SW480 (cell line): ENCODE measurements around the gene PALLD.
"Not testable (repeated sequence)": the region's sequence is repeated elsewhere in the genome, so short reads cannot be mapped to it uniquely, and the experiment has no call there.

Experiments used
- DNase-seq: peaks from one replicate; pipeline ENCODE4 v3.0.0-alpha.2; 2016; ENCODE audit warnings: low spot score

PALLD gene

DNA sequence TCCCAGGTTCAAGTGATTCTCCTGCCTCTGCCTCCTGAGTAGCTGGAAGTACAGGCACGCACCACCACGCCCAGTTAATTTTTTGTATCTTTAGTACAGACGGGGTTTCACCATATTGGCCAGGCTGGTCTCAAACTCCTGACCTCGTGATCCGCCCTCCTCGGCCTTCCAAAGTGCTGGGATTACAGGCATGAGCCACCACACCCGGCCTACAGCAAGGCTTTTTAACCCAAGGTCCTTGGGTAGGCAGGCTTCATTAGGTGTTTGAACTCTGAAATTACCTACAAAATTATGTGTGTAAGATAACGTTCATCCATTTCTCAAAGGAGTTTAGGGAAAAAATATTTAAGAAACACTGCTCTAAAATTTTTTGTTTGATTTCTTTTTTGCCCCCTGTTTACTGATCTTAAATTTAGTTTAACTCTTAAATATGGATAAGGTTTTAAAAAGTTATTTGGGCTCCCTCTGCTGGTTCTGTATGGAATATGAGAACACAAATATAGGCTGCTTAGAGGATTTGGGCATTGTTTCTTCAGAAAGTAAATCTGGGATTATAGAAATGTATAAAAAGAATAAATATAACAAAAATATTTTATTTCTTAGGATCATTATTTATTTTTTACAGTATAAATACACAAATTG lies 420.4 kb downstream of the PALLD start:
- DNase-seq = peak; percentile 27

DNA sequence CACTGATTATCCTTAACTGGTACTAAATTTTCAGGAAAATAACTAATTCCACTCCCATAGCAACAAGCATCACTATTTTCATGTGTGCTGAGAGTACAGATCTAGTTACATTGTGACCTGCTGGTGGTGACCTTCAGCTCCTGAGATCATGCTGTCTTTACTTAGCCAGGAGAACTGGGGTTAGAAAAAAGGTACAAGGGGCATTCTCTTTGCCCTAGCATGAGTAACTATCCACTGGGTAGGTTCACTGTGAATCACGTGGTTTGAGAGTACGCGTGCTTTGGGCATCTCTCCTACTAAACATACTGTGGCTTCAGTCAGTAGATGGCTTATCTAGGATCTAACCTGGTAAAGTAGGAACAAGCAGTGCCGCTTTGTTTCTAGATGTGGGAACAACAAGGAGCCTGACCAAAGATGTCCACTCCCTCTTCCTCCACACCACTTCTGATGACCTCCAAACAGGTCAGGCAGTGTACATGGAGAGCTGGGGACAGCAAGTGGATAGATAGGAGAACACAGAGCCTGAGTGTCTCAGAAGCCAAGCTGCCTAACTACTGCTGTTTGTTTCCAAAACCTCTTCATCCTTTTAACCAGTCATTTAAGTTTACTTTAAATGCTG lies 423.0 kb downstream of the PALLD start:
- no peak for DNase-seq

DNA sequence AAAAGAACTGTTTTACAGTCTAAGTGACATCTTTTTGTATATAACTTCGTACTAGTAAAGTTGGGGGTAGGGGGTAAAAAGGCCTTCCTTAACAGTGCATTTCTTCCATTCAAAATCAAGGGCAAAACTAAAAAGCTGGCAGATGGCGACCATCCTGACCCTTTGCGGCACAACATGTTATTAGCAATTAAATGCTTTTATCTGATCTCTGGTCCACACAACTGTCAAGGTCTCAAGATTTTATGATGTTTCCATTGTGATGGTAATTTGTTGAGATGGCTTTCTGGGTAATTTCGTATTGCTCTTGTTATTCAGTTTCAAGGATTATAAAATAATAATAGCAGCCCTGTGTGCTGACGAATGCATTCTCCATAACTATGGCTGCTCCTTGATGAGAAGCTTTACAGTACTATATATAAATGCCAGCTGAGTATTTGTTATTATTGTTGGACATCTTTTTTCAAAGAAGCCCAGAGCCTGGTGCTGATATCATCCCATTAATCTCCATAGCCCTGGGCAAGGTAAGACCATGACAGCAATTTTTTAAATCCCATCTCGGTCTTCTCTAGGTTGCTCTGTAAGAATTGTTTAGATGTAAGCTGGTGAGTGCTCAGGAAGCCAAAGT lies 423.7 kb downstream of the PALLD start:
- DNase-seq = no peak

DNA sequence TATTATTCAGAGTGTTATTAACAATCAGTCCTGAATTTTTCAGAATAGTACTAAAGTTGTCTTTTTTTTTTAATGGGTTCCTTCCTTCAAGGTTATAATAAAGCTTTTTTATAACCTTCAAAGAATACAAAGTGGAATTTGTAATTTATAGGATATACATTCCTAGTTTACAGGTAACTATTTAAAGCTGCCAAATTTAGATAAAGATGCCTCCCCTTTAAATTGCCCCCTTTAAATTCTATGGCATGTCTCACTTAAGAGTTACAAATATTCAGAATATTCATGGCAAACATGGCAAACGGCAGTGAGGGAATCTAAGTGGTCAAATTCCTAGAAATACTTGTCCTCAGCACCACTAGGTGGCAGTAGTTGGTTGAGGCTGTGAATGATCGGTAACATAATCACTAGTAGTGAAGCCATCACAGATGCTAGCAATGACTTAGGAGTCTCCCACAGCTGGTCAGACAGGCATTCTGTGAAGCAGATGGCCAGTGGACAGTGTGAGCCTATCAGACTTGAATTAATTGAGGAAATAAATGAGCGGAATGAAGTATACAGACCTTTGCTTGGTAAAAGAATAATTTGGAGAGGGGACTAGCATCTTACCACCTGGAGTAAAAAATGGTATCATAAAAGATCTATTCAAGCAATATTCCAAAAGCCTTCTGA lies 426.8 kb downstream of the PALLD start:
- DNase-seq = peak; percentile 59

DNA sequence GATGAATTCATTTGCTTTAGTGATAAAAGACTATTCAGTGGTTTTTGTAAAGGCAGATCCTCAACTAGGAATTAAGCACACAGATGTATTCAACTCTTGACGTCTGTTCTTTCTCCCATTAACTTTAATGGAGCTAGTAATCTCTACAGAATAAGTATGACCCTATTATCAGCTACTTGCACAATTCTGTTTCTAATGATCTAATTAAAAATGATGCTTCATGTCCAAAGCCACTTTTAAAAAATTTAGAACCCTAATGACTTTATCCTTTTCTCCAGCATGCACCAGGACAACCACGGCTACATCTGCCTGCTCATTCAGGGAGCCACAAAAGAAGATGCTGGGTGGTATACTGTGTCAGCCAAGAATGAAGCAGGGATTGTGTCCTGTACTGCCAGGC lies 427.8 kb downstream of the PALLD start:
- no peak for DNase-seq

DNA sequence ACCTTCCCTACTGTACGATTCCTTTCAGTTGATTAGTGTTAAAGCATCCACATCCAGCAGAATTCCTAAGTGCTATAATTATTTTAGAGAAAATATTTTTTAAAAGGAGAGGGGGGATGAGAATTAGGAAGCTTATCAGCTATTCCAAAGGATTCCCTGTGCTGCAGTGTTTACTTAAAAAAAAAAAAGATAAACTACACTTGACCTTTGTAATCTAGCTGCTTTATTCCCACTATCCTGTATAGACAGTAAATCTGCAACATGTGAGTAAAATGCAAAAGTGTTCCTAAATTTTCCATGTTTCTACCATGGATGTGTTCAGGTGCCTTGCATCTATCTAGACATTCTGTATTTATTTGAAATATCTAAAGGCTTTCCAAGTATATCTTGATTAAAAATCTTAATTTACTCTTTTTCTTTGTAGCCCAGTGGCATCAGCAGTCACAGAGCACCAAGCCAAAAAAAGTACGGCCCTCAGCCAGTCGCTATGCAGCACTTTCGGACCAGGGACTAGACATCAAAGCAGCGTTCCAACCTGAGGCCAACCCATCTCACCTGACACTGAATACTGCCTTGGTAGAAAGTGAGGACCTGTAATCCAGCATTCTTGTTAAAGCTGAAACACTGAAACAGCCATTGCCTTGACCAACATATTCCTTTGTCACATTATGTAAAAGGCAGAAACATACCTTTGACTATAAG lies 429.1 kb downstream of the PALLD start:
- no peak for DNase-seq

DNA sequence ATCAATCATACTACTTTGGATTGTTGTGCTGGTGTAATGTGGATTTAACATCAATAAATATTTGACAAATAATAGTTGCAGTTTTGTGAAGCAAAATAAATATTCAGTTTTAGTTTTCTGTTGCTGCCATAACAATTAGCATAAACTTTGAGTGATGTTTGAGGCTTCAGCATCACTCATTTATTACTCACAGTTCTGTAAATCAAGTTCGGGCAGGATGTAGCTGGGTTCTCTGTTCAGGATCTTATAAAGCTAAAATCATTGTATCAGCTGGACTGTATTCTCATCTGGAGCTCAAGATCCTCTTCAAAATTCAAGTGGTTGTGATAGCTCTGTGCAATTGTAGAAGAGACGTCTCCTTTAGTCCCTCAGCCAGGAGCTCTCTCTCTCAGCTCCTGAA lies 431.5 kb downstream of the PALLD start:
- no peak for DNase-seq

DNA sequence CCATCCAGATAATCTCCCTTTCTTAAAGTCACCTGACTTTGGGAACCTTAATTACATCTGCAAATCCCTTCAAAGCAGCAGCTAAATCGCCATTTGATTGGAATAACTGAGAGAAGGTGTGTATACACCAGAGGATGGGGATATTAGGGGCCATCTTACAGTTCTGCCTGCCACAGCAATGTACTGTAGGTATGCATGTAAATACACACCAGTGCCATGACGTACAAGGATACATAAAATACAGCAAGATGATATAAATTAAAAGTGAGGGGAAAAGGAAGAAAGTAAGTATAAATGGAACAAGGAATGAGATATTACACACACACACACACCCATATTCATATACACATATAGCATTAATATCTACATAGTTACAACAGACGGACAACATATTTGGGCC lies 432.0 kb downstream of the PALLD start:
- DNase-seq = no peak

DNA sequence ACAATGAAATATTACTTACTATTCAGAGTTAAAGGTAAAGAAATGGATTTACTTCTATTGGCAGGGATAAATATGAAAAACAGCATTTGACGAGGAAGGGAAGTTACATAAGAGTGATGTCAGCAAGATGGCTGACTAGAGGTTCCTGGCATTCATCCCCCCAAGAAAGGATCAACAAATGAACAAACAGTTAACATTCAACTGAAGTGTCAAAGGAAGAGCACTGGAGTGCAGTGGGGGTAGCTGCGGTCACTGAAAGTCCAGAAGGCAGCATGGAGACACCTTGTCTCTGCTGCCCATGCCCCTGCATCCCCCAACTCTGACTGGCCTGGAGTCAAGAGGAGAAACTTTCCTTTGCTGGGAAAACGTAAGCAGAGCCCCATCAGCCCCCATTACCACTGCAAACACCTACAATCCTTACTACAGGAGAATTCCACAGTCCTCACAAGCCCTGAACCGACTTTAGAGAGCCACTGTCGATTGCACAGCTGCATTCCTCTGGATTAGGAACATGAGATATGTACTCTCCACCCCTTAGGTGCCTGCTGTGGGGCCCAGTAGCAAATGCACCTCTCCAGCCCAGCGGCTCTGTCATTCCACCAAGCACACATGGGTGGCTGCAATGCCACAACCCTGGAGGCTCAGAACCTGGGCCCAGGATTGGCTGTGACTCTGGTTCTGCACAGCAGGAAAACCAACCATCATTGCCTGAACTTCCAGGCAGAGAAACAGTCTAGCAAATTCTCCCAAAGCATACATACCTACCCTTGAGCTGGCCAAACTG lies 433.8 kb downstream of the PALLD start:
- no peak for DNase-seq

DNA sequence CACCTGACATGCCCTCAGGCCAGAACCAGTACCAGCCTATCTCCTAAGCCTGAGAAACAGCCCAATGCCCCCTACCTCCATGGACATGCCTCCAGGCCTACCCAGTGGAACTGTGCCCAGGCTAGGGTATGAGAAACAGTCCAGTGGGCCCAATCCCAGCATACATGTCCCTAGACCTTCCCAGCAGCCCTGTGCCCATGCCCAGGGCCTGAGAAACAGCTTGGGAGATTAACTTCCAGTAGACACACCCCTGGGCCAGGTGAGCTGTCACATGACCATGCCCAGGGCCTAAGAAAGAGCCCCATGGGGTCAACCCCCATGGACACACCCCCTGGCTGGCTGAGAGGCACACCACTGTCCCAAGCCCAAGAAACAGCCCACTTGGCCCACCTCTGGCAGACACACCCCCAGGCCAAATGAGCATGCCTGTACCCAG lies 434.4 kb downstream of the PALLD start:
- DNase-seq = no peak

DNA sequence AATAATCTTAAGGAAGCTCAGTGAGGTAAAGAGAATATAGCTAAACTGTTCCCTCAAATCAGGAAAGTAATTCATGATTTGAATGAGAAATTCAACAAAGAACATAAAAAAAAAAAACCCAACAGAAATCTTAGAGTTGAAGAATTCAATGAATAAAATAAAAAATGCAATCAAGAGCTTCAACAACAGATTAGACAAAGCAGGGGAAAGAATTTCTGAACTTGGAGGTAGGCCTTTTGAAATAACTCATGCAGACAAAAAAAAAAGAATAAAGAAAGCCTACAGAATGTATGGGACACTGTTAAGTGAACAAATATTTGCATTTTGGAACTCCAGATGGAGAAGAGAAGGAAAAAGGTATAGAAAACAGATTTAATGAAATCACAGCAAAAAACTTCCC lies 435.3 kb downstream of the PALLD start:
- DNase-seq = no peak

DNA sequence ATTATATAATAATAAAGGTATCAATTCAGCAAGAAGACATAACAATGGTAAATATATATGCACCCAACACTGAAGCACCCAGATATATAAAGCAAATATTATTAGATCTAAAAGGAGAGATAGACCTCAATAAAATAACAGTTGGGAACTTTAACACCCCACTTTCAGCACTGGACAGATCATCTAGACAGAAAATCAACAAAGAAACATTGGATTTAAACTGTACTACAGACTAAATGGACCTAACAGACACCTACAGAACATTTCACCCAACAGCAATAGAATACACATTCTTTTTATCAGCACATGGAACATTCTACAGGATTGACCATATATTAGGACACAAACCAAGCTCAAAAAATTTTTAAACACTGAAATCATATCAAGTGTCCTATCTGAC lies 436.6 kb downstream of the PALLD start:
- no peak for DNase-seq

DNA sequence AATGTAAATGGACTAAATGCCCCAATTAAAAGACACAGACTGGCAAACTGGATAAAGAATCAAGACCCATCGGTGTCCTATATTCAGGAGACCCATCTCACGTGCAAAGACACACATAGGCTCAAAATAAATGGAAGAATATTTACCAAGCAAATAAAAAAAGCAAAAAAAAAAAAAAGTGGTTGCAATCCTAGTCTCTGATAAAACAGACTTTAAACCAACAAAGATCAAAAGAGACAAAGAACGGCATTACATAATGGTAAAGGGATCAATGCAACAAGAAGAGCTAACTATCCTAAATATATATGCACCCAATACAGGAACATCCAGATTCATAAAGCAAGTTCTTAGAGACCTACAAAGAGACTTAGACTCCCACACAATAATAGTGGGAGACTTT lies 440.6 kb downstream of the PALLD start:
- DNase-seq = not testable (repeated sequence)

DNA sequence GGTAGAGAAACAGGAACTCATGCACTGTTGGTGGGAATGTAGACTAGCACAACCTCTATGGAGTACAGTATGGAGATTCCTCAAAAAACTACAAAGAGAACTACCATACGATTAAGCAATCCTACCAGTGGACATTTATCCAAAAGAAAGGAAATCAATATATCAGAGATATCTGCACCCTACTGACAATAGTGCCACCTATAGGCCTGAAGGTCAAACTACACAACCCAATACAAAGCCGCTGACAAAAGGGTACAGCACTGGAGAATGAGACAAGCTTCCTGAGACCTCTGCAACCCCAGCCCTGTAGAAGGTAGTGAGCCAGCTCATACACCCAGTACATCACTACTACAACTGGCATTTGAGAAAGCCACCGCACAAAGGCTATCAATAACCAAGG lies 446.1 kb downstream of the PALLD start:
- DNase-seq = peak; percentile 3

DNA sequence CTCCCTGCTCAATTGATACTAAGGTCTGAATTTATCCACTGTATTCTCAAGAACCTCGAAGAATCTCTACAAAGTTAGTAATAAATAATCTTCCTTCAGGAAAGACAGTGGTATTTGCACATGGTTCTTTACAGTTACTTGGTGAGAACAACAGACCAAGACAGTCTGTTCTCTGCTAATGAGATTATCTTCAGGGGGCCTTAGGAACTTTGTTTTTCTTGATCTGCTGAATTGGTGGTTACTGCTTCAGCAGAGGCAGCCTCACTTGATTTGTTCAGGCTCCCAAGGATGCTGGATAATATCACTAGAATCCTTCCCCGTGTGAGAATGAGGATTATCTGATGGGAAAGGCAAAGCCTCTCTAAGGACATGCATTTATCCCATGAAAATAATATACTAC lies 448.4 kb downstream of the PALLD start:
- no peak for DNase-seq

DNA sequence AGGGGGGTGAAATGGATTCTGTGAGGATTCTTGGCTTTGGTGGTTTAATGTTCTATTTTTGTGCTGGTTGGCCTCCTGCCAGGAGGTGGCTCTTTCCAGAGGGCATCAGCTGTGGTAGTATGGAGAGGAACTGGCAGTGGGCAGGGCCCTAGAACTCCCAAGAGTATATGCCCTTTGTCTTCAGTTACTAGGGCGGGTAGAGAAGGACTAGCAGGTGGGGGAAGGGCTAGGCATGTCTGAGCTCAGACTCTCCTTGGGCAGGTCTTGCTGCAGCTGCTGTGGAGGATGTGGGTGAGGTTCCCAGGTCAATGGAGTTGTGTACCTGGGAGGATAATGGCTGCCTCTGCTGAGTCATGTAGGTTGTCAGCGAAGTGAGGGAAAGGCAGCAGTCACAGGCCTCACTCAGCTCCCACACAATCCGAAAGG lies 456.0 kb downstream of the PALLD start:
- DNase-seq = not testable (repeated sequence)

DNA sequence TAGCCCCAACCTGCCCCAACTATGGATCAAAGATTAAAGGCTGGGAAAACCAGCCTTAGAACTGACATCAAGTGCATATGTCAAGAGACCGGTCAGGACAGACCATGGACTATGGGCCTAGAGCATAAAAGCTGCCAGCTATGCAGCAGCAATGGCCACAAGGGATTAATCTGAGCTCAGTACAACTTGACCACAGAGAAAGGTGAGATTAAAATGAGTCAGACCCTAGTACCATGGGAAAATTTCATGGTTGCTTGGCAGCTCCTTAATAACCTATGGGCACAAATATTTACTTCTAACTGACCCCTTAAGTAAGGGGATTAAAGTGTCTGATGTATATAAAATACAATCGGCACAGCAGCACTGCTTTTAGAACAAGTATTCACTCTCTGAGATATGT lies 458.8 kb downstream of the PALLD start:
- DNase-seq = no peak

DNA sequence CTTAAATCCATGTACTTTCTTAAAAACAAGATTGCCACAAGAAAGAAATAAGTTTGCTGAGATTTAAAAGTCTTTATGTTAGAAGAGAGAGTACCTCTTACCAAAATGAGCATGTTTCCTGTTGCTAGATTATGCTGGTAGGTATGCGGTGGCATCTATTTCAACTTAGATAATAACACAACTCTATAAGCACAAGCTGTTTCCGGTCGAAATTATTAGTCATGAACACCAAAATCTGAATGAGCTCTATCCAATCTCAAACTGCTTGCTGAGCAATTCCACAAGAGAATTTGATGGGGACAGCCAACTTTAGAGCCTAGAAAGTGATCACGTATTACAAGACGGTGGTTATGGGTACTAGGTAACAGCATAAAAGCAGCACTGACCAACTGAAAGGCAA lies 463.9 kb downstream of the PALLD start:
- DNase-seq = no peak

DNA sequence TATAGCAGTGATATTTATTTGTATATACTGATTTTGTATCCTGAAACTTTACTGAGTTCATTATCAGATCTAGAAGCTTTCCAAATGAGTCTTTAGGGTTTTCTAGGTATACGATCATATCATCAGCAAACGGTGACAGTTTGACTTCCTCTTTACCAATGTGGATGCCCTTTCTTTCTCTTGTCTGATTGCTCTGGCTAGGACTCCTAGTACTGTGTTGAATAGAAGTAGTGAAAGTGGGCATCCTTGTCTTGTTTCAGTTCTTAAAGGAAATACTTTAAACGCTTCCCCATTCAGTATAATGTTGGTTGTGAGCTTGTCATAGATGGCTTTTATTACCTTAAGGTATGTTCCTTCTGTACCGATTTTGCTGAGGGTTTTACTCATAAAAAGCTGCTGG lies 475.7 kb downstream of the PALLD start:
- no peak for DNase-seq
